Upper lobe of left lung (tissue), 6 donors: ENCODE data around the gene PROSER1. TPM values are rescaled to one million over a fixed set of nuclear protein-coding genes. Genes with fewer than 3 reads are reported as not detected.
A peak's percentile ranks its signal among the peaks of the same experiment; 100 is the strongest.

Experiments used
- ATAC-seq, 2 donors: fragments of 200-7000 bp; cut with Tn5 transposase; one replicate each; pipeline ENCODE4 v1.9.1; 2022; ENCODE audit warnings: mild to moderate bottlenecking in 2 of 2, moderate library complexity in 2 of 2; ENCODE audit not compliant: low FRiP score in 2 of 2
- DNase-seq, 2 donors: peaks; one replicate each; pipeline ENCODE4 v3.0.0-alpha.2; 2019 to 2020
- H3K27ac ChIP-seq, 4 donors: fragments of 200-600 bp; sonication (generic); one replicate each; pipeline ENCODE4 v1.5.1; 2016 to 2019
- H3K27me3 ChIP-seq, 4 donors: fragments of 200-600 bp; sonication (generic); one replicate each; pipeline ENCODE4 v1.5.1; 2017 to 2019
- H3K36me3 ChIP-seq, 4 donors: fragments of 200-600 bp; sonication (generic); one replicate each; pipeline ENCODE4 v1.5.1; 2016 to 2019
- H3K4me1 ChIP-seq, 4 donors: fragments of 200-600 bp; sonication (generic); one replicate each; pipeline ENCODE4 v1.5.1; 2018 to 2019
- H3K4me3 ChIP-seq, 4 donors: fragments of 200-600 bp; sonication (generic); one replicate each; pipeline ENCODE4 v1.5.1; 2017 to 2019; ENCODE audit warnings: mild to moderate bottlenecking in 2 of 4, moderate library complexity in 1 of 4
- H3K9me3 ChIP-seq, 4 donors: fragments of 200-600 bp; sonication (generic); one replicate each; pipeline ENCODE4 v1.5.1; 2018 to 2019
- EP300 ChIP-seq, 4 donors: sonication (generic); formaldehyde crosslinking; IDR thresholded peaks; one replicate each; pipeline ENCODE4 v1.5.1; 2017; ENCODE audit warnings: antibody characterized with exemption in 4 of 4, control low read depth in 2 of 4
- POLR2A ChIP-seq, 4 donors: fragments of 450-650 bp; IDR thresholded peaks; one replicate each; pipeline ENCODE4 v1.5.1; 2016 to 2017; ENCODE audit warnings: antibody characterized with exemption in 4 of 4, mild to moderate bottlenecking in 2 of 4
- POLR2AphosphoS5 ChIP-seq, 2 donors: sonication (generic); formaldehyde crosslinking; IDR thresholded peaks; one replicate each; pipeline ENCODE4 v1.5.1; 2017; ENCODE audit warnings: antibody characterized with exemption in 2 of 2
- WGBS, 2 donors: methylation state at CpG; one replicate each; pipeline ENCODE4 v1.1.5; 2017 to 2018; 5-methylcytosine and 5-hydroxymethylcytosine counted together
- total RNA-seq, 6 donors: library from RNA; depleted of rRNA in 4 of 6; stranded (reverse); fragments of >200 nt in 4 of 6; gene quantifications; one replicate each; pipeline versions ENCODE4 v1.1.0 to v1.2.1, GENCODE V29; 2016 to 2021
- TF ChIP-seq, protein P1 (sequence below), 6 experiments: fragments of 450-650 bp in 4 of 6; fragments of 200-600 bp in 2 of 6; sonication (generic) in 2 of 6; IDR thresholded peaks; one replicate each; pipeline ENCODE4 v1.5.1; 2016 to 2019; ENCODE audit warnings: antibody characterized with exemption in 6 of 6
- donor health status: DM: no; HTN: no; CAD: no; lungs with moderate emphysema.
- donor health status: DM: no; HTN: yes; CAD: no; lungs with severe emphysema.

Gene PROSER1
- total RNA-seq, 6 donors from 2014 or later = 10.5 to 59.5 (median 28.4) TPM

DNA sequence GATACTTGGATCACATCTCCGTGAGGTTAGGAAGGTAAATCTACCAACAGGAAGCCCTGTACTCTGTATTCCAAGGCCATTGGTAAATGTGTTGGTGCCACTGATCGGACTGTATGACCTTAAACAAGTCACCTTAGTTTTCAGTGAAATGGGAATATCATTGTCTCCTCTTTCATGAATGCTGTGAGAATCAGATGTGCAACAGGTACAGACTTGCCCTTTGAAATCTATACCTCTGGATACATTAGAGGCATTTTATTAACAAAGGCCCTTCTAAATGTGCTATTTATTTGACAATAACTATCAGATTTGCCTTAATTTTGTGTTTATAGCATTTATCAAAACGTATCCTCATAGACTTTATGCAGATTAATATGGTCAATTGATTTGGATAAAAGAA lies 11.4 kb upstream of the PROSER1 start:
- no peaks in the 10 kb centered on the region for H3K9me3 ChIP-seq
- WGBS, 2 donors = 91 to 95% methylated on average over 3 of the region's 3 CpGs
- no peak overlapping the region for H3K27ac ChIP-seq
- H3K4me3 ChIP-seq = no peak overlapping the region
- H3K27me3 ChIP-seq = no peaks in the 10 kb centered on the region
- no peaks in the 10 kb centered on the region for H3K4me1 ChIP-seq
- H3K36me3 ChIP-seq = peaks cover 0 to 10% (median 3%) of the 10 kb centered on the region in 4 donors
- ATAC-seq (no peak), DNase-seq (no peak)
- TF ChIP-seq POLR2A (IDR thresholded peaks at IDR 0.05) (no peak), POLR2AphosphoS5 (IDR thresholded peaks at IDR 0.05) (no peak), EP300 (IDR thresholded peaks at IDR 0.05) (no peak)
- TF ChIP-seq, protein P1, sequence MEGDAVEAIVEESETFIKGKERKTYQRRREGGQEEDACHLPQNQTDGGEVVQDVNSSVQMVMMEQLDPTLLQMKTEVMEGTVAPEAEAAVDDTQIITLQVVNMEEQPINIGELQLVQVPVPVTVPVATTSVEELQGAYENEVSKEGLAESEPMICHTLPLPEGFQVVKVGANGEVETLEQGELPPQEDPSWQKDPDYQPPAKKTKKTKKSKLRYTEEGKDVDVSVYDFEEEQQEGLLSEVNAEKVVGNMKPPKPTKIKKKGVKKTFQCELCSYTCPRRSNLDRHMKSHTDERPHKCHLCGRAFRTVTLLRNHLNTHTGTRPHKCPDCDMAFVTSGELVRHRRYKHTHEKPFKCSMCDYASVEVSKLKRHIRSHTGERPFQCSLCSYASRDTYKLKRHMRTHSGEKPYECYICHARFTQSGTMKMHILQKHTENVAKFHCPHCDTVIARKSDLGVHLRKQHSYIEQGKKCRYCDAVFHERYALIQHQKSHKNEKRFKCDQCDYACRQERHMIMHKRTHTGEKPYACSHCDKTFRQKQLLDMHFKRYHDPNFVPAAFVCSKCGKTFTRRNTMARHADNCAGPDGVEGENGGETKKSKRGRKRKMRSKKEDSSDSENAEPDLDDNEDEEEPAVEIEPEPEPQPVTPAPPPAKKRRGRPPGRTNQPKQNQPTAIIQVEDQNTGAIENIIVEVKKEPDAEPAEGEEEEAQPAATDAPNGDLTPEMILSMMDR (IDR thresholded peaks at IDR 0.05) = no peak

DNA sequence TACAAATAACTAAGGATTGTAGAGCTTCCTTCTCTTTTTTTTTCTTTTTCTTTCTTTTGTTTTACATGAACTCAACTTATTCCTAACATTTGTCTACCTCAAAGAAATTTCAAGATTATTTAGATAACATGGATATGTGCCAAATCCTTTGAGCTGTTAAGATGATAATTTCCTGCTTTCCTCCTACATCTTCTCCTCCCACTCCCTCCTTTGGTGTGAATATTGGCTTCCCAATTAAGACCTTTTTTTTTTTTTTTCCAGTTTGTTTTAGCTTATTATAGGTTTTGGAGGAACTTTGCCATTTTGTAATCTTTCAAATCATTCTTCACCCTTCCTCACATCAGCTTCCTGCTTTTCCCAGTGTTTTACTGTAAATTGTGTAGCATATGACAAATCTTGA lies 10.9 kb upstream of the PROSER1 start:
- no peak for DNase-seq
- TF ChIP-seq POLR2A (IDR thresholded peaks at IDR 0.05) (no peak), POLR2AphosphoS5 (IDR thresholded peaks at IDR 0.05) (no peak), EP300 (IDR thresholded peaks at IDR 0.05) (no peak)
- TF ChIP-seq, protein P1 (IDR thresholded peaks at IDR 0.05) = no peak
- no peaks in the 10 kb centered on the region for H3K9me3 ChIP-seq
- ATAC-seq = no peak
- H3K27me3 ChIP-seq = no peaks in the 10 kb centered on the region
- no peak overlapping the region for H3K4me3 ChIP-seq
- H3K36me3 ChIP-seq = peaks cover 0 to 7% (median 3%) of the 10 kb centered on the region in 4 donors
- no peaks in the 10 kb centered on the region for H3K4me1 ChIP-seq
- H3K27ac ChIP-seq = no peak overlapping the region

DNA sequence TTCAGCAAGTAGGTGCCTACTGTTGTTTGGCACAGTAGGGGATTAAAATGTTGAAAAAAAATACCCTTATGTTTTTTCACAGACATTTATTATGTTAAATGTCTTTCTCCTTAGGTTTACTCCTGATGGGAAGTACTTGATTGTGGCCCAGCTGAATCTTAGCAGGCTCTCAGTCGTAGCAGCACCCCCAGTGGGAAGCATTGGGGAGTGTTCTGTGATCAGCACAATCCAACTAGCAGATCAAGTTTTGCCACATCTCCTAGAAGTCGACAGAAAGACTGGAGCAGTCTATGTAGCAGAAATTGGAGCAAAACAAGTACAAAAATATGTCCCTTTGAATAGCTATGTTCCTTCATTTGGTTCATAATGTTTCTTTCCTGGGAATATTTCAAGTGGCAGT lies 9.7 kb upstream of the PROSER1 start:
- Histone ChIP-seq H3K36me3 (peaks cover 0 to 7% (median 2%) of the 10 kb centered on the region in 4 donors), H3K4me1 (no peaks in the 10 kb centered on the region), H3K9me3 (no peaks in the 10 kb centered on the region), H3K27ac (peak overlapping the region in 1 of 4 donors; percentile 26), H3K4me3 (no peak overlapping the region), H3K27me3 (no peaks in the 10 kb centered on the region)
- ATAC-seq = no peak
- no peak for TF ChIP-seq EP300 (IDR thresholded peaks at IDR 0.05)
- TF ChIP-seq POLR2A (IDR thresholded peaks at IDR 0.05) = no peak
- TF ChIP-seq POLR2AphosphoS5 (IDR thresholded peaks at IDR 0.05) = no peak
- TF ChIP-seq, protein P1 (IDR thresholded peaks at IDR 0.05) = no peak
- WGBS, 2 donors = 21 to 55% methylated on average over 2 of the region's 2 CpGs
- no peak for DNase-seq

DNA sequence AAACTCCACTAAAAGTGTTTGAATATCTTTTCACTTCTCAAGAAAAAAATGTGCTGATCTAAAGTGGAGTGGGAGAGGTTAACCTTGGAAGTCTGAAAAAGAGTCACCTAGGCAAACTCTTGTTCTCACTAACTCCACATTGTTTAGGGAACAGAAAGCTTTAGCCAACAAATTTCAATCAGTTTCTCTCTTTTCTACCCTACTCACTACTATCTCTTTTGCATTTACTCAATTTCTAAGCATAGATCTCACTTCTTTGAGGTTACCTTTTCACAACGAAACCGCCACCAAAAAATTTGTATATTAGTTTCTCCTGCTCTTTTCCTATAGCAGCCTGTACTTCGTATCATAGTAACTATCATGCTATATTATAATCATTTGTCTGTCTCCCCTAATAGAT lies 6.6 kb upstream of the PROSER1 start:
- H3K27ac ChIP-seq = no peak overlapping the region
- ATAC-seq (no peak), DNase-seq (no peak)
- WGBS, 2 donors = 95 to 96% methylated on average over 3 of the region's 3 CpGs
- TF ChIP-seq EP300 (IDR thresholded peaks at IDR 0.05) (no peak), POLR2A (IDR thresholded peaks at IDR 0.05) (no peak), POLR2AphosphoS5 (IDR thresholded peaks at IDR 0.05) (no peak)
- TF ChIP-seq, protein P1 (IDR thresholded peaks at IDR 0.05) = no peak
- no peak overlapping the region for H3K4me3 ChIP-seq
- H3K36me3 ChIP-seq = peaks cover 0 to 7% (median 2%) of the 10 kb centered on the region in 4 donors
- peaks cover 4 to 16% (median 8%) of the 10 kb centered on the region in 4 donors for H3K4me1 ChIP-seq
- H3K9me3 ChIP-seq = no peaks in the 10 kb centered on the region
- no peaks in the 10 kb centered on the region for H3K27me3 ChIP-seq

DNA sequence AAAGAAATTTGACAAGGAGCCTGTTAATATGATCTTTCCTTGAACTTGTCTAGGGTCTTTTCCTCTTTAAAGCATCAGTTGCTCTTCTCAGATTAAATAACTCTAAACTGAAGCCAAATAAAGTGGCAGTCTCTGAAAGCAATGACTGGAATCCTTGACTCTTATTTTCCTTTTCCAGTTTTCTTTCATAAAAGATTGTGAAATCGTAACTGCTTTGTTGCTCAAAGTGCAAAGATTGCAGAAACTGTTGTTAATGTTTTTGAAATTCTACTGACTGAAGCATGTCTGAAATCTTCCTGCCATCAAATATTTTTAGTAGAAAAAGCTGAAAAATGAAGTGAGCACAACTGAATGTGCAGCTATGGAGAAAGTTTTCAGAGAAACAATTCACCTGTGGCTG lies 2.3 kb upstream of the PROSER1 start:
- H3K27me3 ChIP-seq = no peaks in the 10 kb centered on the region
- TF ChIP-seq POLR2AphosphoS5 (IDR thresholded peaks at IDR 0.05) = no peak
- TF ChIP-seq, protein P1 (IDR thresholded peaks at IDR 0.05) = no peak
- no peak for TF ChIP-seq POLR2A (IDR thresholded peaks at IDR 0.05)
- TF ChIP-seq EP300 (IDR thresholded peaks at IDR 0.05) = no peak
- H3K4me1 ChIP-seq = peaks cover 14 to 45% (median 20%) of the 10 kb centered on the region in 4 donors
- no peaks in the 10 kb centered on the region for H3K9me3 ChIP-seq
- DNase-seq (no peak), ATAC-seq (no peak)
- H3K27ac ChIP-seq = peak overlapping the region in 2 of 4 donors; percentile 88 to 93
- H3K36me3 ChIP-seq = peaks cover 0 to 7% (median 2%) of the 10 kb centered on the region in 4 donors
- peak overlapping the region in 1 of 4 donors; percentile 7 for H3K4me3 ChIP-seq
- 44 to 63% methylated on average over 1 of the region's 1 CpG for WGBS, 2 donors
